OCI-LY1 (cell line): ENCODE data around the gene PODNL1.

Source experiments
- H2AFZ ChIP-seq: fragments of 200-600 bp; sonication (generic), shearing (Covaris generic); 2 replicates; pipeline ENCODE4 v1.6.0; 2014; ENCODE audit warnings: antibody characterized with exemption, mild to moderate bottlenecking, low read length
- H3F3A ChIP-seq: fragments of 200-600 bp; sonication (generic), shearing (Covaris generic); 2 replicates; pipeline ENCODE4 v1.6.0; 2014; ENCODE audit warnings: mild to moderate bottlenecking, antibody characterized with exemption, low read length, moderate library complexity; ENCODE audit not compliant: insufficient read depth
- H3K27ac ChIP-seq: fragments of 200-600 bp; sonication (generic); 2 replicates; pipeline ENCODE4 v1.5.1; 2014; ENCODE audit warnings: low read length, mixed run types, mild to moderate bottlenecking, low read depth; ENCODE audit not compliant: poor library complexity, severe bottlenecking
- H3K27me3 ChIP-seq: fragments of 200-600 bp; sonication (generic); 2 replicates; pipeline ENCODE4 v1.6.0; 2014; ENCODE audit warnings: antibody characterized with exemption, mild to moderate bottlenecking, low read length, moderate library complexity; ENCODE audit not compliant: insufficient read depth
- H3K36me3 ChIP-seq: fragments of 200-600 bp; sonication (generic); 2 replicates; pipeline ENCODE4 v1.6.1; 2014; ENCODE audit warnings: mild to moderate bottlenecking, antibody characterized with exemption, low read length, moderate library complexity, mixed read lengths; ENCODE audit not compliant: insufficient read depth
- H3K4me1 ChIP-seq: fragments of 200-600 bp; sonication (generic); 2 replicates; pipeline ENCODE4 v1.5.1; 2014; ENCODE audit warnings: mild to moderate bottlenecking, low read length, moderate library complexity; ENCODE audit not compliant: insufficient read depth, severe bottlenecking
- H3K4me2 ChIP-seq: fragments of 200-600 bp; sonication (generic), shearing (Covaris generic); 2 replicates; pipeline ENCODE4 v1.6.1; 2014; ENCODE audit warnings: low read length
- H3K4me3 ChIP-seq: fragments of 200-600 bp; sonication (generic); 2 replicates; pipeline ENCODE4 v1.5.1; 2014; ENCODE audit warnings: low read length, low read depth, mild to moderate bottlenecking, mixed read lengths; ENCODE audit not compliant: poor library complexity, severe bottlenecking
- H3K79me2 ChIP-seq: fragments of 200-600 bp; shearing (Covaris generic); 2 replicates; pipeline ENCODE4 v1.6.1; 2016; ENCODE audit warnings: mixed run types, low read length, mixed read lengths; ENCODE audit not compliant: insufficient read depth
- H3K9ac ChIP-seq: fragments of 200-600 bp; sonication (generic), shearing (Covaris generic); 2 replicates; pipeline ENCODE4 v1.6.1; 2014; ENCODE audit warnings: mild to moderate bottlenecking, low read length, mixed read lengths
- H3K9me2 ChIP-seq: fragments of 200-600 bp; sonication (generic), shearing (Covaris generic); 2 replicates; pipeline ENCODE4 v1.6.1; 2014; ENCODE audit warnings: low read depth, mild to moderate bottlenecking, low read length, mixed read lengths
- H3K9me3 ChIP-seq: fragments of 200-600 bp; shearing (Covaris generic); 2 replicates; pipeline ENCODE4 v1.6.1; 2014; ENCODE audit warnings: low read length, mixed read lengths
- H4K20me1 ChIP-seq: fragments of 200-600 bp; sonication (generic), shearing (Covaris generic); 2 replicates; pipeline ENCODE4 v1.6.0; 2016; ENCODE audit warnings: mild to moderate bottlenecking, low read length; ENCODE audit not compliant: insufficient read depth
- CTCF ChIP-seq: fragments of 200-600 bp; sonication (generic), shearing (Covaris generic); IDR thresholded peaks from 2 replicates; pipeline ENCODE4 v1.5.1; 2017; ENCODE audit warnings: mild to moderate bottlenecking, antibody characterized with exemption, low read length, moderate library complexity, mixed read lengths
- EZH2 ChIP-seq: fragments of 200-600 bp; sonication (generic), shearing (Covaris generic); IDR thresholded peaks from 2 replicates; pipeline ENCODE4 v1.8.0; 2017; ENCODE audit warnings: borderline replicate concordance, mixed run types, mild to moderate bottlenecking, antibody characterized with exemption, low read length, moderate library complexity, mixed read lengths

The PODNL1 gene

GRCh38 chr19:13937479-13938300 is 527 bp downstream of the PODNL1 start:
- no peaks in the 10 kb centered on the region for H3K79me2 ChIP-seq
- H3K27ac ChIP-seq: no peak overlapping the region
- H3K4me1 ChIP-seq: no peaks in the 10 kb centered on the region
- peaks cover 4% of the 10 kb centered on the region; the same call in 1 of the 2 replicates for H3K36me3 ChIP-seq
- TF ChIP-seq EZH2 (no peak), CTCF (no peak)
- no peak overlapping the region for H3K4me2 ChIP-seq
- H3K9me2 ChIP-seq: no peaks in the 10 kb centered on the region
- no peak overlapping the region for H2AFZ ChIP-seq
- peaks cover 5% of the 10 kb centered on the region; the same call in 1 of the 2 replicates for H3K27me3 ChIP-seq
- 0 out of 2 replicates have a peak, but pooled peaks cover 3% of the 10 kb centered on the region for H3K9me3 ChIP-seq
- no peaks in the 10 kb centered on the region for H3F3A ChIP-seq
- no peaks in the 10 kb centered on the region for H4K20me1 ChIP-seq
- no peak overlapping the region for H3K4me3 ChIP-seq
- no peak overlapping the region for H3K9ac ChIP-seq

GRCh38 chr19:13935765-13936510 is 2.3 kb downstream of the PODNL1 start:
- no peaks in the 10 kb centered on the region for H4K20me1 ChIP-seq
- no peaks in the 10 kb centered on the region for H3K27me3 ChIP-seq
- H3K9me2 ChIP-seq: no peaks in the 10 kb centered on the region
- H3F3A ChIP-seq: no peaks in the 10 kb centered on the region
- H3K9me3 ChIP-seq: no peaks in the 10 kb centered on the region
- H3K4me3 ChIP-seq: no peak overlapping the region
- H3K36me3 ChIP-seq: peaks cover 5% of the 10 kb centered on the region; the same call in 1 of the 2 replicates
- no peaks in the 10 kb centered on the region for H3K4me1 ChIP-seq
- TF ChIP-seq EZH2 (no peak), CTCF (no peak)
- no peak overlapping the region for H3K27ac ChIP-seq
- H3K79me2 ChIP-seq: no peaks in the 10 kb centered on the region
- no peak overlapping the region for H2AFZ ChIP-seq
- no peak overlapping the region for H3K4me2 ChIP-seq
- H3K9ac ChIP-seq: no peak overlapping the region

- H3K79me2 ChIP-seq: no peaks in the 10 kb centered on the region
- no peak overlapping the region for H3K9ac ChIP-seq
- H3K27ac ChIP-seq: no peak overlapping the region
- H3F3A ChIP-seq: no peaks in the 10 kb centered on the region
- H3K27me3 ChIP-seq: no peaks in the 10 kb centered on the region
- no peak overlapping the region for H3K4me3 ChIP-seq
- TF ChIP-seq EZH2 (no peak), CTCF (no peak)
- H3K9me3 ChIP-seq: no peaks in the 10 kb centered on the region
- peaks cover 13% of the 10 kb centered on the region; the same call in 1 of the 2 replicates for H3K36me3 ChIP-seq
- H4K20me1 ChIP-seq: no peaks in the 10 kb centered on the region
- no peaks in the 10 kb centered on the region for H3K9me2 ChIP-seq
- no peak overlapping the region for H3K4me2 ChIP-seq
- H2AFZ ChIP-seq: no peak overlapping the region
- no peaks in the 10 kb centered on the region for H3K4me1 ChIP-seq
Observed at GRCh38 chr19:13934785-13935109, 3.5 kb downstream of the PODNL1 start.
